Measurements from ENCODE around the gene LASP1NB.

DNA sequence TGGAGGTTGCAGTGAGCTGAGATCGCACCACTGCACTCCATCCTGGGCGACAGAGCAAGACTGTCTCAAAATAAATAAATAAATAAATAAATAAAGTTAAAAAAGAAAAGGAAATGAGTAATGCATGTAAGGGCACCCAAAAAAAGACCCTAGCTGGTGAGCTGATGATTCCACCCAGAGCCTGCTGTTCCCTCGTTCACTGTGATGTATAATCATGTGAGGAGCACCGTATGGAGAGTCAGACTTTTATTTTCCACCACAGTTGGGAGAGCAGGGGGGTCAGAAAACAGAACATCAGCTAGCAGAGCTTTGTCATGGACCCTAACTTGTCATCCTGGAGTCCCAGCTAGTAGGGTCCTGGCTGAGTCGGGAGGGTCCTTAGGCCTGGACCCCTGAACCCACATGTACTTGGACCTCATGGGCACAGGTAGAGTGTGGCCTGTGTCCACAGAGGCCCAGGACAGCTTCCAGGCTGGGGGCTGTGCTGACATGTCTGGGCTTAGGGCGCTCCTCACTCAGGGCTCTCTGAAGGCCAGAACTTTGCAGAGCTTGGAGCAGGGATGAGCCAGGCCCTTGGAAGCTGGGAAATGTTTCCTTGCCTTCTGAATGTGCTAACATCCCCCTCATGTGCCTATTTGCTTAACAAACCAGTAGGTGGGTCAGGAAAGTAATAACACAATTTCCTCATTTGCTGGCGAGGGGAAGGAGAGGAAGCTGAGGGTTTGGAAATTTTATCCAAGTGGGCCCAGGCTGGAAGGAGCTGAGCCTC, 18.8 kb upstream of the LASP1NB start:
- TF ChIP-seq BACH1 (IDR thresholded peaks at IDR 0.05; ENCODE audit: low read length) = no peak
- TF ChIP-seq, protein P1, sequence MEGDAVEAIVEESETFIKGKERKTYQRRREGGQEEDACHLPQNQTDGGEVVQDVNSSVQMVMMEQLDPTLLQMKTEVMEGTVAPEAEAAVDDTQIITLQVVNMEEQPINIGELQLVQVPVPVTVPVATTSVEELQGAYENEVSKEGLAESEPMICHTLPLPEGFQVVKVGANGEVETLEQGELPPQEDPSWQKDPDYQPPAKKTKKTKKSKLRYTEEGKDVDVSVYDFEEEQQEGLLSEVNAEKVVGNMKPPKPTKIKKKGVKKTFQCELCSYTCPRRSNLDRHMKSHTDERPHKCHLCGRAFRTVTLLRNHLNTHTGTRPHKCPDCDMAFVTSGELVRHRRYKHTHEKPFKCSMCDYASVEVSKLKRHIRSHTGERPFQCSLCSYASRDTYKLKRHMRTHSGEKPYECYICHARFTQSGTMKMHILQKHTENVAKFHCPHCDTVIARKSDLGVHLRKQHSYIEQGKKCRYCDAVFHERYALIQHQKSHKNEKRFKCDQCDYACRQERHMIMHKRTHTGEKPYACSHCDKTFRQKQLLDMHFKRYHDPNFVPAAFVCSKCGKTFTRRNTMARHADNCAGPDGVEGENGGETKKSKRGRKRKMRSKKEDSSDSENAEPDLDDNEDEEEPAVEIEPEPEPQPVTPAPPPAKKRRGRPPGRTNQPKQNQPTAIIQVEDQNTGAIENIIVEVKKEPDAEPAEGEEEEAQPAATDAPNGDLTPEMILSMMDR (IDR thresholded peaks at IDR 0.05; ENCODE audit: control extremely low read depth in 1 of 3, insufficient read depth in 1 of 3, low read depth in 1 of 3, low read length in 3 of 3) = no peak
- TF ChIP-seq EZH2 (IDR thresholded peaks at IDR 0.05; ENCODE audit: low read depth, low read length, severe bottlenecking) = no peak
- TF ChIP-seq, protein P2, sequence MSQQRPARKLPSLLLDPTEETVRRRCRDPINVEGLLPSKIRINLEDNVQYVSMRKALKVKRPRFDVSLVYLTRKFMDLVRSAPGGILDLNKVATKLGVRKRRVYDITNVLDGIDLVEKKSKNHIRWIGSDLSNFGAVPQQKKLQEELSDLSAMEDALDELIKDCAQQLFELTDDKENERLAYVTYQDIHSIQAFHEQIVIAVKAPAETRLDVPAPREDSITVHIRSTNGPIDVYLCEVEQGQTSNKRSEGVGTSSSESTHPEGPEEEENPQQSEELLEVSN (IDR thresholded peaks at IDR 0.05) = no peak
- no peak for TF ChIP-seq YY1 (IDR thresholded peaks at IDR 0.05; ENCODE audit: low read depth, low read length)
- TF ChIP-seq, protein P3, sequence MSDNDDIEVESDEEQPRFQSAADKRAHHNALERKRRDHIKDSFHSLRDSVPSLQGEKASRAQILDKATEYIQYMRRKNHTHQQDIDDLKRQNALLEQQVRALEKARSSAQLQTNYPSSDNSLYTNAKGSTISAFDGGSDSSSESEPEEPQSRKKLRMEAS (IDR thresholded peaks at IDR 0.05) = no peak
- TF ChIP-seq TAF1 (IDR thresholded peaks at IDR 0.05; ENCODE audit: low read depth, low read length) = no peak
- no peak for TF ChIP-seq POLR2A (IDR thresholded peaks at IDR 0.05; ENCODE audit: control extremely low read depth in 1 of 2, low read depth in 2 of 2, low read length in 2 of 2)
- TF ChIP-seq SRF (IDR thresholded peaks at IDR 0.05; ENCODE audit: low read depth, low read length) = no peak
- TF ChIP-seq, protein P4, sequence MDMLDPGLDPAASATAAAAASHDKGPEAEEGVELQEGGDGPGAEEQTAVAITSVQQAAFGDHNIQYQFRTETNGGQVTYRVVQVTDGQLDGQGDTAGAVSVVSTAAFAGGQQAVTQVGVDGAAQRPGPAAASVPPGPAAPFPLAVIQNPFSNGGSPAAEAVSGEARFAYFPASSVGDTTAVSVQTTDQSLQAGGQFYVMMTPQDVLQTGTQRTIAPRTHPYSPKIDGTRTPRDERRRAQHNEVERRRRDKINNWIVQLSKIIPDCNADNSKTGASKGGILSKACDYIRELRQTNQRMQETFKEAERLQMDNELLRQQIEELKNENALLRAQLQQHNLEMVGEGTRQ (IDR thresholded peaks at IDR 0.05; ENCODE audit: low read length) = no peak
- TF ChIP-seq JUND (IDR thresholded peaks at IDR 0.05; ENCODE audit: low read length) = no peak
- no peak for TF ChIP-seq POLR2AphosphoS5 (IDR thresholded peaks at IDR 0.05; ENCODE audit: low read depth, low read length)
- TF ChIP-seq KDM5A (IDR thresholded peaks at IDR 0.05; ENCODE audit: low read length) = no peak
